Tibial artery (tissue), 4 donors: ENCODE results near the gene PRKG1.

Experiments used
- DNase-seq, 2 donors: peaks; one replicate each; pipeline ENCODE4 v3.0.0-alpha.2; 2019
- H3K27ac ChIP-seq, 2 donors: fragments of 200-600 bp; sonication (generic) in 1 of 2; 1 replicate in 1 of 2; 2 replicates in 1 of 2; pipeline ENCODE4 v1.5.1; 2018 to 2019; ENCODE audit warnings: mild to moderate bottlenecking in 1 of 2
- H3K27me3 ChIP-seq, 2 donors: fragments of 200-600 bp; sonication (generic) in 1 of 2; one replicate each; pipeline versions ENCODE4 v1.5.1 to v1.6.0; 2016 to 2019
- H3K36me3 ChIP-seq, 3 donors: fragments of 200-600 bp; sonication (generic) in 2 of 3; one replicate each; pipeline ENCODE4 v1.5.1; 2016 to 2019; ENCODE audit warnings: mild to moderate bottlenecking in 2 of 3
- H3K4me1 ChIP-seq, 4 donors: fragments of 200-600 bp; sonication (generic) in 2 of 4; 1 replicate in 3 of 4; 2 replicates in 1 of 4; pipeline ENCODE4 v1.5.1; 2016 to 2019
- H3K4me3 ChIP-seq, 2 donors: fragments of 200-600 bp; sonication (generic) in 1 of 2; 1 replicate in 1 of 2; 2 replicates in 1 of 2; pipeline ENCODE4 v1.5.1; 2018 to 2019; ENCODE audit warnings: mild to moderate bottlenecking in 2 of 2
- H3K9me3 ChIP-seq, 3 donors: fragments of 200-600 bp; sonication (generic) in 1 of 3; one replicate each; pipeline ENCODE4 v1.5.1; 2016 to 2019
- intact Hi-C: fragments of 100-400 bp; cut with DNase I; formaldehyde crosslinking; loops from one replicate; pipeline ENCODE4 v1.15.0; 2023; ENCODE audit warnings: low total_unique reads
- TF ChIP-seq, protein P1 (sequence below), 2 experiments: fragments of 200-600 bp in 1 of 2; fragments of 450-650 bp in 1 of 2; IDR thresholded peaks; one replicate each; pipeline ENCODE4 v1.5.1; 2017 to 2019; ENCODE audit warnings: antibody characterized with exemption in 2 of 2, mild to moderate bottlenecking in 1 of 2, moderate library complexity in 1 of 2

Gene PRKG1

DNA sequence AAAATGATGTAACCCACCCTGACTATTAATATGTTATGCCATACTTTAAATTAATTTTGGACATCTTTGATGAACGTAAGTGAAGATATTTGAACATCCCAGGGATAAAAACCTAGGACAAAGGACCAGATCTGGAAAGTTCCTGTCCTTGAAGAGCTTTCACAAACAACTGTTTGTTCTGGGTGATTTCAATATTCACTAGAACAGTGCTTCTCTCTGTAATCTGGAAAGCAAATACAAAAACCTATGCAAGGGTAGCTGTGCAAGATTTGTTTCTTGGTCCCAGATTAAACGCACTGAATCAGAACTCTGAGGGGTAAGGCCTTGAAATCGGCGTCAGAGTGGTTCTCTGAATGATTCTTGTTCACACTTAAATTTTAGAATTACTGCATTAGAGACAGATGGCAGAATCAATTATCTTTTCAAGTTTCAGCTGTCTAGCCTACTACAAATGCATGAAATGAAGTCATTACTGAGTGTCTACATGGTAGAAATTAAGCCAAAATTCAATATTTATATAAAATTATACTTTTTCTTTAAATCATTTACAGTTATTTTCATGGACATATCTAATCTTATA is 694.7 kb downstream of the PRKG1 start:
- no peak overlapping the region for H3K27ac ChIP-seq
- intact Hi-C loops: no loop called here
- TF ChIP-seq, protein P1, sequence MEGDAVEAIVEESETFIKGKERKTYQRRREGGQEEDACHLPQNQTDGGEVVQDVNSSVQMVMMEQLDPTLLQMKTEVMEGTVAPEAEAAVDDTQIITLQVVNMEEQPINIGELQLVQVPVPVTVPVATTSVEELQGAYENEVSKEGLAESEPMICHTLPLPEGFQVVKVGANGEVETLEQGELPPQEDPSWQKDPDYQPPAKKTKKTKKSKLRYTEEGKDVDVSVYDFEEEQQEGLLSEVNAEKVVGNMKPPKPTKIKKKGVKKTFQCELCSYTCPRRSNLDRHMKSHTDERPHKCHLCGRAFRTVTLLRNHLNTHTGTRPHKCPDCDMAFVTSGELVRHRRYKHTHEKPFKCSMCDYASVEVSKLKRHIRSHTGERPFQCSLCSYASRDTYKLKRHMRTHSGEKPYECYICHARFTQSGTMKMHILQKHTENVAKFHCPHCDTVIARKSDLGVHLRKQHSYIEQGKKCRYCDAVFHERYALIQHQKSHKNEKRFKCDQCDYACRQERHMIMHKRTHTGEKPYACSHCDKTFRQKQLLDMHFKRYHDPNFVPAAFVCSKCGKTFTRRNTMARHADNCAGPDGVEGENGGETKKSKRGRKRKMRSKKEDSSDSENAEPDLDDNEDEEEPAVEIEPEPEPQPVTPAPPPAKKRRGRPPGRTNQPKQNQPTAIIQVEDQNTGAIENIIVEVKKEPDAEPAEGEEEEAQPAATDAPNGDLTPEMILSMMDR (IDR thresholded peaks at IDR 0.05): no peak

DNA sequence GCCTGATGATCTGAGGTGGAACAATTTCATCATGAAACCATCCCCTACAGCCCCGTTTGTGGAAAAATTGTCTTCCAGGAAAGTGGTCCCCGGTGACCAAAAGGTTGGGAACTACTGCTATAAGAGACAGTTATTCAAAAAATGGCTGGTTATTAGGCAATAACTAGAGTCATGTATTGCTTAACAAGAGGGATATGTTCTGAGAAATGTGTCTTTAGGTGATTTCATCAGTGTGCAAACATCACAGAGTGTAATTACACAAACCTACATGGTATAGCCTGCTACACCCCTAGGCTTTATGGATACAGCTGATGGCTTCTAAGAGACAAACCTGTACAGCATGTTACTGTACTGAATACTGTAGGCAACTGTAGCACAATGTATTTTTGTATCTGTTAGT is 696.4 kb downstream of the PRKG1 start:
- no peaks in the 10 kb centered on the region for H3K36me3 ChIP-seq
- peaks cover 0 to 50% (median 6%) of the 10 kb centered on the region in 4 donors for H3K4me1 ChIP-seq
- intact Hi-C loops: no loop called here
- no peak for DNase-seq
- H3K9me3 ChIP-seq: peaks cover 0 to 3% (median 0%) of the 10 kb centered on the region in 3 donors
- TF ChIP-seq, protein P1 (IDR thresholded peaks at IDR 0.05): no peak
- H3K4me3 ChIP-seq: no peak overlapping the region
- no peaks in the 10 kb centered on the region for H3K27me3 ChIP-seq
- no peak overlapping the region for H3K27ac ChIP-seq

More for the DNA sequence above, 694.7 kb downstream of the PRKG1 start:
- Histone ChIP-seq H3K9me3 (peaks cover 0 to 3% (median 0%) of the 10 kb centered on the region in 3 donors), H3K27me3 (no peaks in the 10 kb centered on the region), H3K4me3 (no peak overlapping the region), H3K4me1 (peaks cover 0 to 34% (median 6%) of the 10 kb centered on the region in 4 donors), H3K36me3 (no peaks in the 10 kb centered on the region)
- DNase-seq: no peak

DNA sequence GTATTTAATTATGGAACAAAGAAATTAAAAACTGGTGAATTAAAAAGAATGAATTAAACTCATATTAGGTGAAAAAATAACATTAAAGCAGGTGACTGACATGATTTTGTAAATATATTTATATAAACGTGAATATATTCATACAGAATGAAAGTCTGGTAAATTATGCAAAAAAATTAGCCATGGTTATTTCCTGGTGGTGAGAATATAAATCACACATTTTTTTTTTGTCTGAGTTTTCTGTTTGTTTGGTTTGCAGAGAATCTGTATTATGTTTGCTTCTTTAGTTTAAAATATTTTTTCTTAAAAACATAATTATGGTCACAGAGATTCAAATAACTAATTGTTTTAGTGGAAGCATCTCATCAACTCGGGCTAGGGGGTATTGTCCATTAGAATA is 698.1 kb downstream of the PRKG1 start:
- Histone ChIP-seq H3K27ac (no peak overlapping the region), H3K4me3 (no peak overlapping the region), H3K36me3 (no peaks in the 10 kb centered on the region), H3K4me1 (peaks cover 0 to 50% (median 6%) of the 10 kb centered on the region in 4 donors), H3K27me3 (no peaks in the 10 kb centered on the region), H3K9me3 (no peaks in the 10 kb centered on the region)
- TF ChIP-seq, protein P1 (IDR thresholded peaks at IDR 0.05): no peak
- intact Hi-C loops: no loop called here
- DNase-seq: no peak

DNA sequence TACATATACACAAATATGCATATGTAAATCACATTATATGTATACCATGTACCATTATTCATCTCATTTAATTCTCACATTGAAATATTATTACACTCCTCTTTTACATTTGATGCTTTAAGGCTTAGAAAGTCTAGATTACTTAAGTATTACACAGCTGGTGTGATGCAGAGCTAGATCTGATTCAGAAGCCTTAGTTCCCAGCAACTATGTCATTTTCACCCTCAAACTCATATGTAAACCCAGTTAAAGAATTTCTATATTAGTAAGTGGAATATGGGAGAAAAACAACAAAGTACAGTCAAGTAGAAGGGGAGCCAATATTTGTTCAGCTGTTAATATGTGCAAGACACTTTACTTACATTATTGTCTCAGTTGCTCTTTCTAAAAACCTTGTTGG is 699.4 kb downstream of the PRKG1 start:
- no peaks in the 10 kb centered on the region for H3K27me3 ChIP-seq
- DNase-seq: no peak
- H3K36me3 ChIP-seq: no peaks in the 10 kb centered on the region
- H3K9me3 ChIP-seq: no peaks in the 10 kb centered on the region
- no peak overlapping the region for H3K4me3 ChIP-seq
- H3K27ac ChIP-seq: no peak overlapping the region
- intact Hi-C loops: no loop called here
- TF ChIP-seq, protein P1 (IDR thresholded peaks at IDR 0.05): no peak
- H3K4me1 ChIP-seq: peaks cover 0 to 54% (median 6%) of the 10 kb centered on the region in 4 donors

DNA sequence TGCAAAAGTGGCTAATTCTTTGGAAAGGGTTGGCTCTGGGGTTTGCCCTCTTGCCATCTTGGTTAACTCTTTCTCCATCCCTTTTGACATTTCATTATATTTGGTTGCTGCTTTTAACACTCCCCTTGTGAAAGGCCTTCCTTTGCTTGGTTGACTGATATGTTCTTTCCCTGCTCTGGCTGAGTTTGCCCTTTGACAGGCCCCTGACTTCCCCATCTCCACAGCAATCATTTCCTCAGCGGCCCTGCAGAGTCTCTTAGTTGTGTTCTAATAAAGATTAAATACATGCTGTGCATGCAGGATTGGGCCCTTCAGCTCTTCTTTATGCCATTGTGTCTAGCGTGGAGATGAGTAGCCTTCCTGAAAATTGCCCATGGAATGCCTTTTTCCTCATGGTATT is 709.7 kb downstream of the PRKG1 start:
- TF ChIP-seq, protein P1 (IDR thresholded peaks at IDR 0.05): no peak
- intact Hi-C loops: no loop called here

More for the DNA sequence above, 709.7 kb downstream of the PRKG1 start:
- Histone ChIP-seq H3K27ac (no peak overlapping the region), H3K36me3 (no peaks in the 10 kb centered on the region), H3K4me1 (peaks cover 0 to 50% (median 0%) of the 10 kb centered on the region in 4 donors), H3K4me3 (no peak overlapping the region), H3K27me3 (no peaks in the 10 kb centered on the region), H3K9me3 (no peaks in the 10 kb centered on the region)
- DNase-seq: no peak
